HepG2 (cell line): ENCODE measurements around the gene ANAPC2. TPM values are rescaled to one million over a fixed set of nuclear protein-coding genes. Genes with fewer than 3 reads are reported as not detected.

Experiments used
- FOXP1 ChIP-seq, 2 experiments: fragments of 450-650 bp in 1 of 2; IDR thresholded peaks; 2 replicates each; pipeline ENCODE4 v1.6.1; 2017 to 2018; ENCODE audit warnings: antibody characterized with exemption in 1 of 2
- MEIS1 ChIP-seq: sonication (generic); formaldehyde crosslinking; IDR thresholded peaks from 2 replicates; pipeline ENCODE4 v1.9.0; 2021; ENCODE audit warnings: mild to moderate bottlenecking, missing genetic modification reagents, moderate library complexity, borderline replicate concordance
- MTF1 ChIP-seq: sonication (generic); formaldehyde crosslinking; IDR thresholded peaks from 2 replicates; pipeline ENCODE4 v1.5.0; 2020; ENCODE audit warnings: missing genetic modification reagents
- PHF20 ChIP-seq: sonication (generic); formaldehyde crosslinking; IDR thresholded peaks from 2 replicates; pipeline ENCODE4 v1.5.0; 2020; ENCODE audit warnings: mild to moderate bottlenecking, missing genetic modification reagents
- RFX3 ChIP-seq: IDR thresholded peaks from 2 replicates; pipeline ENCODE4 v1.6.1; 2016; ENCODE audit warnings: missing biosample characterization, missing genetic modification reagents
- SMARCE1 ChIP-seq: fragments of 450-650 bp; IDR thresholded peaks from 2 replicates; pipeline ENCODE4 v1.6.1; 2017; ENCODE audit warnings: borderline replicate concordance
- TEAD2 ChIP-seq: sonication (generic); formaldehyde crosslinking; IDR thresholded peaks from 2 replicates; pipeline ENCODE4 v1.9.0; 2021; ENCODE audit warnings: missing genetic modification reagents
- YEATS4 ChIP-seq: sonication (generic); formaldehyde crosslinking; IDR thresholded peaks from 2 replicates; pipeline ENCODE4 v1.4.0; 2020; ENCODE audit warnings: missing genetic modification reagents, borderline replicate concordance
- ZBTB7A ChIP-seq: sonication (generic); formaldehyde crosslinking; IDR thresholded peaks from 2 replicates; pipeline ENCODE4 v1.8.0; 2022; ENCODE audit warnings: mild to moderate bottlenecking, missing genetic modification reagents
- ZKSCAN8 ChIP-seq: IDR thresholded peaks from 2 replicates; pipeline ENCODE4 v1.6.1; 2016; ENCODE audit warnings: borderline replicate concordance, missing genetic modification reagents, missing compliant biosample characterization
- ZNF224 ChIP-seq: sonication (generic); formaldehyde crosslinking; IDR thresholded peaks from 2 replicates; pipeline ENCODE4 v1.5.0; 2020; ENCODE audit warnings: mild to moderate bottlenecking, missing genetic modification reagents
- ZNF335 ChIP-seq: sonication (generic); formaldehyde crosslinking; IDR thresholded peaks from 2 replicates; pipeline ENCODE4 v1.4.0; 2020; ENCODE audit warnings: missing genetic modification reagents
- ZNF605 ChIP-seq: sonication (generic); formaldehyde crosslinking; IDR thresholded peaks from 2 replicates; pipeline ENCODE4 v1.8.0; 2022; ENCODE audit warnings: mild to moderate bottlenecking, missing genetic modification reagents
- ZNF737 ChIP-seq: sonication (generic); formaldehyde crosslinking; IDR thresholded peaks from 2 replicates; pipeline ENCODE4 v1.5.0; 2020; ENCODE audit warnings: missing genetic modification reagents, mild to moderate bottlenecking, borderline replicate concordance
- ZNF782 ChIP-seq: sonication (generic); formaldehyde crosslinking; IDR thresholded peaks from 2 replicates; pipeline ENCODE4 v1.4.0; 2020; ENCODE audit warnings: missing genetic modification reagents, mild to moderate bottlenecking, borderline replicate concordance
- ZNF841 ChIP-seq: sonication (generic); formaldehyde crosslinking; IDR thresholded peaks from 2 replicates; pipeline ENCODE4 v1.8.1; 2023; ENCODE audit warnings: missing genetic modification reagents, borderline replicate concordance
- ZSCAN30 ChIP-seq: sonication (generic); formaldehyde crosslinking; IDR thresholded peaks from 2 replicates; pipeline ENCODE4 v1.5.0; 2020; ENCODE audit warnings: mild to moderate bottlenecking, missing genetic modification reagents
- polyA plus RNA-seq, 8 experiments: library from polyadenylated mRNA; depleted of rRNA in 3 of 8; stranded (reverse) in 7 of 8; unstranded in 1 of 8; fragments of >200 nt; fragmentation: Illumina TruSeq in 4 of 8; extraction: Trizol in 4 of 8; gene quantifications; 2 replicates each; pipeline versions ENCODE4 v1.2.1 to v1.2.3, GENCODE V29; 2011 to 2016; ENCODE audit warnings: low read depth in 4 of 8, missing spikeins in 1 of 8, mixed read lengths in 1 of 8; ENCODE audit not compliant: insufficient read depth in 1 of 8
- total RNA-seq, 5 experiments: library from RNA; depleted of rRNA; stranded (reverse); fragments of >200 nt; fragmentation: Illumina TruSeq; extraction: Trizol; gene quantifications; 2 replicates each; pipeline ENCODE4 v1.2.3, GENCODE V29; 2016; ENCODE audit warnings: low read depth in 1 of 5
- TF ChIP-seq, protein P1 (sequence below): sonication (generic); formaldehyde crosslinking; IDR thresholded peaks from 2 replicates; pipeline ENCODE4 v1.5.0; 2020; ENCODE audit warnings: missing genetic modification reagents
- TF ChIP-seq, protein P2 (sequence below), 2 experiments: sonication (generic) in 1 of 2; formaldehyde crosslinking in 1 of 2; IDR thresholded peaks; 2 replicates each; pipeline versions ENCODE4 v1.6.1 to v1.9.0; 2014 to 2022; ENCODE audit warnings: antibody characterized with exemption in 1 of 2, borderline replicate concordance in 1 of 2, inconsistent platforms in 1 of 2, low read depth in 1 of 2, missing genetic modification reagents in 1 of 2
- TF ChIP-seq, protein P3 (sequence below): sonication (generic); formaldehyde crosslinking; IDR thresholded peaks from 2 replicates; pipeline ENCODE4 v1.5.0; 2020; ENCODE audit warnings: missing genetic modification reagents

Gene ANAPC2
- total and polyA plus RNA-seq, 2 of the 13 experiments (the other 11 are each of a cell fraction or from before 2014, with no cell fraction given), result 12.3 to 15.4 TPM

DNA sequence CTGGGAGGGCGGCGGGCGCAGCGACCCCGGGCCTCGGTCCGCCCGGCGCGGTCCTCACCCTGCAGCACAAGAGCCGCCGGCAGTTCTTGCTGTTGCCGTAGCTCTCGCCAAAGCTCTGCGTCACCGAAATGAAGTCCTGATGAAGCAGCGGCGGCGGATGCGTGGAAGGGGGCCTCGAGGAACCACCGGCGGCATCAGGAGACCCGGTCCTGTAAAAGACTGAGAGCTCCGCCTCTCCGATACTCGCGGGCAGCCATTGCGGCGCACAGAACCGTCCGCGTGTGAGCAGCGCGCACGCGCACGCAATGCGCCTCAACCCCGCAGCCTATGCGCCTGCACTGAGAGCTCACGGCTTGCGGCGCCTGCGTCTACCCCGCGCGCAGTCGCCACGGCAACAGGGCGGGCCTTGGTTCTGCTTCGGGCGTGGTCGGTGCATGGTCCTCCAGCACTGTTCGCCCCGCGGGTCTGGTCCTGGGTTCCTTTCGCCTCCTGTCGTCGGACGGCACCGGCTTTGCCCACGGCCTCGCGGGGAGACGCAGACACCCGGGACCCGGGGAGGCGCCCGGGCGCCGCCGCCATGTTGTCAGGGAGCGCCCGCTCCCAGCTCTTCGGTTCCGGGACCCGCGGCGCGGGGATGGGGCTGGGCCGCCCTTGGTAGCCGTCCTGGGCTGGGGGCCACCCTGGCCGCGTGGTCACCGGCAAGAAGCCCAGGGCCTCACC, 58.7 kb downstream of the ANAPC2 start (continued):
- peak; percentile 97 for TF ChIP-seq RFX3 (CRISPR knock-in tag)
- no peak for TF ChIP-seq ZNF335 (CRISPR knock-in tag)
- TF ChIP-seq, protein P1, sequence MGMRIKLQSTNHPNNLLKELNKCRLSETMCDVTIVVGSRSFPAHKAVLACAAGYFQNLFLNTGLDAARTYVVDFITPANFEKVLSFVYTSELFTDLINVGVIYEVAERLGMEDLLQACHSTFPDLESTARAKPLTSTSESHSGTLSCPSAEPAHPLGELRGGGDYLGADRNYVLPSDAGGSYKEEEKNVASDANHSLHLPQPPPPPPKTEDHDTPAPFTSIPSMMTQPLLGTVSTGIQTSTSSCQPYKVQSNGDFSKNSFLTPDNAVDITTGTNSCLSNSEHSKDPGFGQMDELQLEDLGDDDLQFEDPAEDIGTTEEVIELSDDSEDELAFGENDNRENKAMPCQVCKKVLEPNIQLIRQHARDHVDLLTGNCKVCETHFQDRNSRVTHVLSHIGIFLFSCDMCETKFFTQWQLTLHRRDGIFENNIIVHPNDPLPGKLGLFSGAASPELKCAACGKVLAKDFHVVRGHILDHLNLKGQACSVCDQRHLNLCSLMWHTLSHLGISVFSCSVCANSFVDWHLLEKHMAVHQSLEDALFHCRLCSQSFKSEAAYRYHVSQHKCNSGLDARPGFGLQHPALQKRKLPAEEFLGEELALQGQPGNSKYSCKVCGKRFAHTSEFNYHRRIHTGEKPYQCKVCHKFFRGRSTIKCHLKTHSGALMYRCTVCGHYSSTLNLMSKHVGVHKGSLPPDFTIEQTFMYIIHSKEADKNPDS, result no peak
- no peak for TF ChIP-seq TEAD2 (CRISPR knock-in tag)
- no peak for TF ChIP-seq FOXP1 (IDR thresholded peaks at IDR 0.05)
- no peak for TF ChIP-seq FOXP1 (CRISPR knock-in tag; IDR thresholded peaks at IDR 0.05)
- TF ChIP-seq YEATS4 (CRISPR knock-in tag), result peak; percentile 37
- TF ChIP-seq, protein P2, sequence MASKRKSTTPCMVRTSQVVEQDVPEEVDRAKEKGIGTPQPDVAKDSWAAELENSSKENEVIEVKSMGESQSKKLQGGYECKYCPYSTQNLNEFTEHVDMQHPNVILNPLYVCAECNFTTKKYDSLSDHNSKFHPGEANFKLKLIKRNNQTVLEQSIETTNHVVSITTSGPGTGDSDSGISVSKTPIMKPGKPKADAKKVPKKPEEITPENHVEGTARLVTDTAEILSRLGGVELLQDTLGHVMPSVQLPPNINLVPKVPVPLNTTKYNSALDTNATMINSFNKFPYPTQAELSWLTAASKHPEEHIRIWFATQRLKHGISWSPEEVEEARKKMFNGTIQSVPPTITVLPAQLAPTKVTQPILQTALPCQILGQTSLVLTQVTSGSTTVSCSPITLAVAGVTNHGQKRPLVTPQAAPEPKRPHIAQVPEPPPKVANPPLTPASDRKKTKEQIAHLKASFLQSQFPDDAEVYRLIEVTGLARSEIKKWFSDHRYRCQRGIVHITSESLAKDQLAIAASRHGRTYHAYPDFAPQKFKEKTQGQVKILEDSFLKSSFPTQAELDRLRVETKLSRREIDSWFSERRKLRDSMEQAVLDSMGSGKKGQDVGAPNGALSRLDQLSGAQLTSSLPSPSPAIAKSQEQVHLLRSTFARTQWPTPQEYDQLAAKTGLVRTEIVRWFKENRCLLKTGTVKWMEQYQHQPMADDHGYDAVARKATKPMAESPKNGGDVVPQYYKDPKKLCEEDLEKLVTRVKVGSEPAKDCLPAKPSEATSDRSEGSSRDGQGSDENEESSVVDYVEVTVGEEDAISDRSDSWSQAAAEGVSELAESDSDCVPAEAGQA (IDR thresholded peaks at IDR 0.05; ENCODE audit: low read depth), result peak; percentile 73; the same call in 1 of the 2 replicates
- TF ChIP-seq, protein P2 (CRISPR knock-in tag; IDR thresholded peaks at IDR 0.05; ENCODE audit: borderline replicate concordance), result peak; percentile 83; the same call in 1 of the 2 replicates
- peak; percentile 79; the same call in 1 of the 2 replicates for TF ChIP-seq ZNF782 (CRISPR knock-in tag)
- TF ChIP-seq PHF20, result peak; percentile 47; the same call in 1 of the 2 replicates
- TF ChIP-seq ZNF841 (CRISPR knock-in tag), result no peak
- TF ChIP-seq ZNF605 (CRISPR knock-in tag), result 0 out of 2 replicates have a peak, but pooled peaks have one; percentile 60
- no peak for TF ChIP-seq ZNF224
- TF ChIP-seq ZSCAN30 (CRISPR knock-in tag), result no peak
- no peak for TF ChIP-seq ZNF737 (CRISPR knock-in tag)
- no peak for TF ChIP-seq SMARCE1
- no peak for TF ChIP-seq ZBTB7A (CRISPR knock-in tag)
- TF ChIP-seq ZKSCAN8 (CRISPR knock-in tag), result peak; percentile 20; the same call in 1 of the 2 replicates
- peak; percentile 39; the same call in 1 of the 2 replicates for TF ChIP-seq MEIS1 (CRISPR knock-in tag)
- TF ChIP-seq, protein P3, sequence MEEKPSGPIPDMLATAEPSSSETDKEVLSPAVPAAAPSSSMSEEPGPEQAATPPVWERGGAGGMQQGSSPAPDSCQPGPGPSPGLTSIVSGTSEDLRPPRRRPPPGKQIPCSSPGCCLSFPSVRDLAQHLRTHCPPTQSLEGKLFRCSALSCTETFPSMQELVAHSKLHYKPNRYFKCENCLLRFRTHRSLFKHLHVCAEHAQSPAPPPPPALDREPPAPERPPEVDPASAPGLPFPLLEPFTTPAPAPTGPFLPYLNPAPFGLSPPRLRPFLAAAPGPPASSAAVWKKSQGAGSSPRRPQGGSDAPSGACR (CRISPR knock-in tag), result peak; percentile 67; the same call in 1 of the 2 replicates
- no peak for TF ChIP-seq MTF1 (CRISPR knock-in tag)
